HepG2 (cell line): ENCODE measurements around the gene APEX1. TPM values are rescaled to one million over a fixed set of nuclear protein-coding genes. Genes with fewer than 3 reads are reported as not detected.
A peak's percentile ranks its signal among the peaks of the same experiment; 100 is the strongest.

Experiments used
- CC2D1A ChIP-seq: sonication (generic); formaldehyde crosslinking; IDR thresholded peaks from 2 replicates; pipeline ENCODE4 v1.8.1; 2023; ENCODE audit warnings: mild to moderate bottlenecking, missing genetic modification reagents
- FOSL2 ChIP-seq: sonication (generic); formaldehyde crosslinking; IDR thresholded peaks from 2 replicates; pipeline ENCODE4 v1.4.0; 2020; ENCODE audit warnings: missing genetic modification reagents
- RFX5 ChIP-seq: IDR thresholded peaks from 2 replicates; pipeline ENCODE4 v1.6.1; 2011; ENCODE audit warnings: low read depth, low read length, improper control_type of control experiment
- ZNF282 ChIP-seq: fragments of 450-650 bp; IDR thresholded peaks from 2 replicates; pipeline ENCODE4 v1.6.1; 2018; ENCODE audit not compliant: partially characterized antibody
- ZNF83 ChIP-seq: sonication (generic); formaldehyde crosslinking; IDR thresholded peaks from 2 replicates; pipeline ENCODE4 v1.4.0; 2020; ENCODE audit warnings: missing genetic modification reagents, mild to moderate bottlenecking, borderline replicate concordance
- polyA plus RNA-seq, 8 experiments: library from polyadenylated mRNA; depleted of rRNA in 3 of 8; stranded (reverse) in 7 of 8; unstranded in 1 of 8; fragments of >200 nt; fragmentation: Illumina TruSeq in 4 of 8; extraction: Trizol in 4 of 8; gene quantifications; 2 replicates each; pipeline versions ENCODE4 v1.2.1 to v1.2.3, GENCODE V29; 2011 to 2016; ENCODE audit warnings: low read depth in 4 of 8, missing spikeins in 1 of 8, mixed read lengths in 1 of 8; ENCODE audit not compliant: insufficient read depth in 1 of 8
- total RNA-seq, 5 experiments: library from RNA; depleted of rRNA; stranded (reverse); fragments of >200 nt; fragmentation: Illumina TruSeq; extraction: Trizol; gene quantifications; 2 replicates each; pipeline ENCODE4 v1.2.3, GENCODE V29; 2016; ENCODE audit warnings: low read depth in 1 of 5
- TF ChIP-seq, protein P1 (sequence below): sonication (generic); formaldehyde crosslinking; IDR thresholded peaks from 2 replicates; pipeline ENCODE4 v1.5.1; 2020; ENCODE audit warnings: mild to moderate bottlenecking, missing genetic modification reagents, borderline replicate concordance
- TF ChIP-seq, protein P2 (sequence below): sonication (generic); formaldehyde crosslinking; IDR thresholded peaks from 2 replicates; pipeline ENCODE4 v1.4.0; 2020; ENCODE audit warnings: missing genetic modification reagents
- TF ChIP-seq, protein P3 (sequence below): sonication (generic); formaldehyde crosslinking; IDR thresholded peaks from 2 replicates; pipeline ENCODE4 v1.8.0; 2022; ENCODE audit warnings: mild to moderate bottlenecking, missing genetic modification reagents, moderate library complexity
- TF ChIP-seq, protein P4 (sequence below), 2 experiments: fragments of 450-650 bp in 1 of 2; sonication (generic) in 1 of 2; formaldehyde crosslinking; IDR thresholded peaks; 2 replicates each; pipeline versions ENCODE4 v1.5.0 to v1.8.0; 2020 to 2022; ENCODE audit warnings: mild to moderate bottlenecking in 1 of 2, missing genetic modification reagents in 1 of 2
- TF ChIP-seq, protein P5 (sequence below): sonication (generic); formaldehyde crosslinking; IDR thresholded peaks from 2 replicates; pipeline ENCODE4 v1.4.0; 2020; ENCODE audit warnings: missing genetic modification reagents
- TF ChIP-seq, protein P6 (sequence below): sonication (generic); formaldehyde crosslinking; IDR thresholded peaks from 2 replicates; pipeline ENCODE4 v1.4.0; 2020; ENCODE audit warnings: mild to moderate bottlenecking, low read depth, missing genetic modification reagents
- TF ChIP-seq, protein P7 (sequence below): sonication (generic); formaldehyde crosslinking; IDR thresholded peaks from 2 replicates; pipeline ENCODE4 v1.8.1; 2023; ENCODE audit warnings: mild to moderate bottlenecking, missing genetic modification reagents

Gene APEX1
- total and polyA plus RNA-seq, 2 of the 13 experiments (the other 11 are each of a cell fraction or from before 2014, with no cell fraction given) = 171 to 405 TPM

DNA sequence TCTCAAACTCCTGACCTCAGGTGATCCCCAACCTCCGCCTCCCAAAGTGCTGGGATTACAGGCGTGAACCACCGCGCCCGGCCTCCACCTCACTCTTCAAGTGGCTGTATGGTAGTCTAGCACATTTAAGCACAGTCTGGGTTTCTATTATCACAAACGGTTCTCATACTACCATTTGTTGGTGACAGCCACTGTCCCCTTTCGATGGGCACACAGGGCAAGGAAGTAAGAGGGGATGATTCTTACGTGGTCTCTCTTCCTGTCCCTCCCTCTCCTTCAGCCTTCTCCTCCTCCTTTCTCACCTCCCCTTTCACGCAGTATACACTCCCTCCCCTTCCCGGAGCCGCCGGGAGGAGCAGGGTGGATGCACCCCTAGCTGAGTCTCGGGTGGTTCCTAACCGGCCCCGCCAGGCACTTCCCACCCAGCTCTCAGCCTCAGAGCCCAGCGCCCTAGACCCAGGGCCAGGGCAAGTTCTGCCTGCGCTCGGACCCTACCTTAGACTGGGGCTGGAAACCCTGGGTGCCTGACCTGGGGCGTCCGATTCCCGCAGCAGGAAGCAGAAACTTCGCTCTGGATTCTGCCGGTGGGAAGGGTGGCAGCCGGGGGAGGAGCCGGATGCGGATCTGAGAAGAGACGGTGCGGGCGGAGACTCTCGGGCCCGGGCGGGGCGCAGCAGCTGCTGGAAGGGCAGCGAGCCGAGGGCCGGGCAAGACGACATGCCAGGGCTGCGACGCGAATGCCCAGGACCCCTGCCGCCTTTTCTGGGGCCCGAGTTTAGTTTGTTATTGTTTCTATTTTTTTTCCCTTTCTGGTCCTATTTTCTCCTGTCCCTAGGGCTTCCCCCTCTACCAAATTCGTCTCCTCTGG, 41.9 kb upstream of the APEX1 start, which contains the start of gene TEP1 (continued):
- TF ChIP-seq, protein P1, sequence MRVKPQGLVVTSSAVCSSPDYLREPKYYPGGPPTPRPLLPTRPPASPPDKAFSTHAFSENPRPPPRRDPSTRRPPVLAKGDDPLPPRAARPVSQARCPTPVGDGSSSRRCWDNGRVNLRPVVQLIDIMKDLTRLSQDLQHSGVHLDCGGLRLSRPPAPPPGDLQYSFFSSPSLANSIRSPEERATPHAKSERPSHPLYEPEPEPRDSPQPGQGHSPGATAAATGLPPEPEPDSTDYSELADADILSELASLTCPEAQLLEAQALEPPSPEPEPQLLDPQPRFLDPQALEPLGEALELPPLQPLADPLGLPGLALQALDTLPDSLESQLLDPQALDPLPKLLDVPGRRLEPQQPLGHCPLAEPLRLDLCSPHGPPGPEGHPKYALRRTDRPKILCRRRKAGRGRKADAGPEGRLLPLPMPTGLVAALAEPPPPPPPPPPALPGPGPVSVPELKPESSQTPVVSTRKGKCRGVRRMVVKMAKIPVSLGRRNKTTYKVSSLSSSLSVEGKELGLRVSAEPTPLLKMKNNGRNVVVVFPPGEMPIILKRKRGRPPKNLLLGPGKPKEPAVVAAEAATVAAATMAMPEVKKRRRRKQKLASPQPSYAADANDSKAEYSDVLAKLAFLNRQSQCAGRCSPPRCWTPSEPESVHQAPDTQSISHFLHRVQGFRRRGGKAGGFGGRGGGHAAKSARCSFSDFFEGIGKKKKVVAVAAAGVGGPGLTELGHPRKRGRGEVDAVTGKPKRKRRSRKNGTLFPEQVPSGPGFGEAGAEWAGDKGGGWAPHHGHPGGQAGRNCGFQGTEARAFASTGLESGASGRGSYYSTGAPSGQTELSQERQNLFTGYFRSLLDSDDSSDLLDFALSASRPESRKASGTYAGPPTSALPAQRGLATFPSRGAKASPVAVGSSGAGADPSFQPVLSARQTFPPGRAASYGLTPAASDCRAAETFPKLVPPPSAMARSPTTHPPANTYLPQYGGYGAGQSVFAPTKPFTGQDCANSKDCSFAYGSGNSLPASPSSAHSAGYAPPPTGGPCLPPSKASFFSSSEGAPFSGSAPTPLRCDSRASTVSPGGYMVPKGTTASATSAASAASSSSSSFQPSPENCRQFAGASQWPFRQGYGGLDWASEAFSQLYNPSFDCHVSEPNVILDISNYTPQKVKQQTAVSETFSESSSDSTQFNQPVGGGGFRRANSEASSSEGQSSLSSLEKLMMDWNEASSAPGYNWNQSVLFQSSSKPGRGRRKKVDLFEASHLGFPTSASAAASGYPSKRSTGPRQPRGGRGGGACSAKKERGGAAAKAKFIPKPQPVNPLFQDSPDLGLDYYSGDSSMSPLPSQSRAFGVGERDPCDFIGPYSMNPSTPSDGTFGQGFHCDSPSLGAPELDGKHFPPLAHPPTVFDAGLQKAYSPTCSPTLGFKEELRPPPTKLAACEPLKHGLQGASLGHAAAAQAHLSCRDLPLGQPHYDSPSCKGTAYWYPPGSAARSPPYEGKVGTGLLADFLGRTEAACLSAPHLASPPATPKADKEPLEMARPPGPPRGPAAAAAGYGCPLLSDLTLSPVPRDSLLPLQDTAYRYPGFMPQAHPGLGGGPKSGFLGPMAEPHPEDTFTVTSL (CRISPR knock-in tag) = peak; percentile 35; the same call in 1 of the 2 replicates
- TF ChIP-seq, protein P2, sequence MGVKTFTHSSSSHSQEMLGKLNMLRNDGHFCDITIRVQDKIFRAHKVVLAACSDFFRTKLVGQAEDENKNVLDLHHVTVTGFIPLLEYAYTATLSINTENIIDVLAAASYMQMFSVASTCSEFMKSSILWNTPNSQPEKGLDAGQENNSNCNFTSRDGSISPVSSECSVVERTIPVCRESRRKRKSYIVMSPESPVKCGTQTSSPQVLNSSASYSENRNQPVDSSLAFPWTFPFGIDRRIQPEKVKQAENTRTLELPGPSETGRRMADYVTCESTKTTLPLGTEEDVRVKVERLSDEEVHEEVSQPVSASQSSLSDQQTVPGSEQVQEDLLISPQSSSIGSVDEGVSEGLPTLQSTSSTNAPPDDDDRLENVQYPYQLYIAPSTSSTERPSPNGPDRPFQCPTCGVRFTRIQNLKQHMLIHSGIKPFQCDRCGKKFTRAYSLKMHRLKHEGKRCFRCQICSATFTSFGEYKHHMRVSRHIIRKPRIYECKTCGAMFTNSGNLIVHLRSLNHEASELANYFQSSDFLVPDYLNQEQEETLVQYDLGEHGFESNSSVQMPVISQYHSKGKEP = peak; percentile 27; the same call in 1 of the 2 replicates
- TF ChIP-seq FOSL2 (CRISPR knock-in tag) (no peak; the same call in 1 of the 2 replicates), ZNF282 (no peak), RFX5 (no peak), ZNF83 (no peak), CC2D1A (CRISPR knock-in tag) (no peak)
- TF ChIP-seq, protein P3, sequence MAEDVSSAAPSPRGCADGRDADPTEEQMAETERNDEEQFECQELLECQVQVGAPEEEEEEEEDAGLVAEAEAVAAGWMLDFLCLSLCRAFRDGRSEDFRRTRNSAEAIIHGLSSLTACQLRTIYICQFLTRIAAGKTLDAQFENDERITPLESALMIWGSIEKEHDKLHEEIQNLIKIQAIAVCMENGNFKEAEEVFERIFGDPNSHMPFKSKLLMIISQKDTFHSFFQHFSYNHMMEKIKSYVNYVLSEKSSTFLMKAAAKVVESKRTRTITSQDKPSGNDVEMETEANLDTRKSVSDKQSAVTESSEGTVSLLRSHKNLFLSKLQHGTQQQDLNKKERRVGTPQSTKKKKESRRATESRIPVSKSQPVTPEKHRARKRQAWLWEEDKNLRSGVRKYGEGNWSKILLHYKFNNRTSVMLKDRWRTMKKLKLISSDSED (CRISPR knock-in tag) = no peak
- TF ChIP-seq, protein P4, sequence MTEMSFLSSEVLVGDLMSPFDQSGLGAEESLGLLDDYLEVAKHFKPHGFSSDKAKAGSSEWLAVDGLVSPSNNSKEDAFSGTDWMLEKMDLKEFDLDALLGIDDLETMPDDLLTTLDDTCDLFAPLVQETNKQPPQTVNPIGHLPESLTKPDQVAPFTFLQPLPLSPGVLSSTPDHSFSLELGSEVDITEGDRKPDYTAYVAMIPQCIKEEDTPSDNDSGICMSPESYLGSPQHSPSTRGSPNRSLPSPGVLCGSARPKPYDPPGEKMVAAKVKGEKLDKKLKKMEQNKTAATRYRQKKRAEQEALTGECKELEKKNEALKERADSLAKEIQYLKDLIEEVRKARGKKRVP (CRISPR knock-in tag; IDR thresholded peaks at IDR 0.05) = 0 out of 4 replicates have a peak, but pooled peaks of 1 of the 2 experiments have one; percentile 18
- TF ChIP-seq, protein P5, sequence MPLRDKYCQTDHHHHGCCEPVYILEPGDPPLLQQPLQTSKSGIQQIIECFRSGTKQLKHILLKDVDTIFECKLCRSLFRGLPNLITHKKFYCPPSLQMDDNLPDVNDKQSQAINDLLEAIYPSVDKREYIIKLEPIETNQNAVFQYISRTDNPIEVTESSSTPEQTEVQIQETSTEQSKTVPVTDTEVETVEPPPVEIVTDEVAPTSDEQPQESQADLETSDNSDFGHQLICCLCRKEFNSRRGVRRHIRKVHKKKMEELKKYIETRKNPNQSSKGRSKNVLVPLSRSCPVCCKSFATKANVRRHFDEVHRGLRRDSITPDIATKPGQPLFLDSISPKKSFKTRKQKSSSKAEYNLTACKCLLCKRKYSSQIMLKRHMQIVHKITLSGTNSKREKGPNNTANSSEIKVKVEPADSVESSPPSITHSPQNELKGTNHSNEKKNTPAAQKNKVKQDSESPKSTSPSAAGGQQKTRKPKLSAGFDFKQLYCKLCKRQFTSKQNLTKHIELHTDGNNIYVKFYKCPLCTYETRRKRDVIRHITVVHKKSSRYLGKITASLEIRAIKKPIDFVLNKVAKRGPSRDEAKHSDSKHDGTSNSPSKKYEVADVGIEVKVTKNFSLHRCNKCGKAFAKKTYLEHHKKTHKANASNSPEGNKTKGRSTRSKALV (CRISPR knock-in tag) = peak; percentile 69
- TF ChIP-seq, protein P6, sequence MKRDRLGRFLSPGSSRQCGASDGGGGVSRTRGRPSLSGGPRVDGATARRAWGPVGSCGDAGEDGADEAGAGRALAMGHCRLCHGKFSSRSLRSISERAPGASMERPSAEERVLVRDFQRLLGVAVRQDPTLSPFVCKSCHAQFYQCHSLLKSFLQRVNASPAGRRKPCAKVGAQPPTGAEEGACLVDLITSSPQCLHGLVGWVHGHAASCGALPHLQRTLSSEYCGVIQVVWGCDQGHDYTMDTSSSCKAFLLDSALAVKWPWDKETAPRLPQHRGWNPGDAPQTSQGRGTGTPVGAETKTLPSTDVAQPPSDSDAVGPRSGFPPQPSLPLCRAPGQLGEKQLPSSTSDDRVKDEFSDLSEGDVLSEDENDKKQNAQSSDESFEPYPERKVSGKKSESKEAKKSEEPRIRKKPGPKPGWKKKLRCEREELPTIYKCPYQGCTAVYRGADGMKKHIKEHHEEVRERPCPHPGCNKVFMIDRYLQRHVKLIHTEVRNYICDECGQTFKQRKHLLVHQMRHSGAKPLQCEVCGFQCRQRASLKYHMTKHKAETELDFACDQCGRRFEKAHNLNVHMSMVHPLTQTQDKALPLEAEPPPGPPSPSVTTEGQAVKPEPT = peak; percentile 84
- TF ChIP-seq, protein P7, sequence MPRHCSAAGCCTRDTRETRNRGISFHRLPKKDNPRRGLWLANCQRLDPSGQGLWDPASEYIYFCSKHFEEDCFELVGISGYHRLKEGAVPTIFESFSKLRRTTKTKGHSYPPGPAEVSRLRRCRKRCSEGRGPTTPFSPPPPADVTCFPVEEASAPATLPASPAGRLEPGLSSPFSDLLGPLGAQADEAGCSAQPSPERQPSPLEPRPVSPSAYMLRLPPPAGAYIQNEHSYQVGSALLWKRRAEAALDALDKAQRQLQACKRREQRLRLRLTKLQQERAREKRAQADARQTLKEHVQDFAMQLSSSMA (CRISPR knock-in tag) = peak; percentile 82; the same call in 1 of the 2 replicates
